ENCODE measurements around the gene SREBF1. TPM values are rescaled to one million over a fixed set of nuclear protein-coding genes. Genes with fewer than 3 reads are reported as not detected.

The SREBF1 gene
- polyA plus RNA-seq, 1 of the 3 experiments (the other 2 are of a cell fraction): 20.4 TPM

GRCh38 chr17:17844079-17844478 is 7.3 kb upstream of the SREBF1 start:
- POLR2A ChIA-PET: interaction anchor here (0.8 kb wide), 1 partner anchor 13 kb away, joined by 3 read pairs; no protein-coding TSS in a partner anchor
- Histone ChIP-seq H3K4me1 (ENCODE audit: control insufficient read depth in 1 of 2, insufficient read depth in 2 of 2, low read depth in 1 of 2, low read length in 1 of 2) (peaks cover 6 to 92% of the 10 kb centered on the region in 2 experiments; a peak in 3 of 4 replicates), H3K36me3 (replicated peaks in 1 of 2; ENCODE audit: control insufficient read depth in 1 of 2, insufficient read depth in 2 of 2, low read length in 1 of 2) (peaks cover 0 to 26% of the 10 kb centered on the region in 2 experiments), H3F3A (replicated peaks; ENCODE audit: insufficient read depth) (peaks cover 7% of the 10 kb centered on the region), H3K4me3 (ENCODE audit: low read depth in 2 of 2, low read length in 1 of 2) (no peak overlapping the region), H3K9ac (no peak overlapping the region), H2AFZ (ENCODE audit: low read depth) (no peak overlapping the region), H3K9me3 (no peaks in the 10 kb centered on the region), H3K4me2 (no peak overlapping the region), H3K79me2 (ENCODE audit: insufficient read depth) (no peaks in the 10 kb centered on the region), H3K27me3 (ENCODE audit: insufficient read depth) (no peaks in the 10 kb centered on the region), H4K20me1 (ENCODE audit: insufficient read depth) (no peaks in the 10 kb centered on the region), H3K27ac (ENCODE audit: low read depth in 2 of 2, low read length in 1 of 2) (peak overlapping the region in 1 of 2 experiments; percentile 76; a peak in 1 of 4 replicates), H3K9me2 (no peaks in the 10 kb centered on the region)
- 96% methylated on average over 5 of the region's 7 CpGs for WGBS (ENCODE audit: low lambda C conversion rate)
- CTCF ChIA-PET: interaction anchor here (0.6 to 8.1 kb wide), 4 partner anchors 17 to 163 kb away, joined by 3 to 48 read pairs (median 4); partner anchors contain the start of gene RAI1
- TF ChIP-seq JUND (IDR thresholded peaks at IDR 0.05): no peak
- peak; percentile 28 for DNase-seq

- no peak overlapping the region for H3K4me3 ChIP-seq (ENCODE audit: low read depth in 2 of 2, low read length in 1 of 2)
- no peaks in the 10 kb centered on the region for H3K9me3 ChIP-seq
- peaks cover 0 to 16% of the 10 kb centered on the region in 2 experiments for H3K36me3 ChIP-seq (replicated peaks in 1 of 2; ENCODE audit: control insufficient read depth in 1 of 2, insufficient read depth in 2 of 2, low read length in 1 of 2)
- no peaks in the 10 kb centered on the region for H3K27me3 ChIP-seq (ENCODE audit: insufficient read depth)
- no peaks in the 10 kb centered on the region for H3K79me2 ChIP-seq (ENCODE audit: insufficient read depth)
- H3K4me2 ChIP-seq: no peak overlapping the region
- TF ChIP-seq SIN3A (IDR thresholded peaks at IDR 0.05; ENCODE audit: borderline replicate concordance, low read depth, low read length): no peak
- no peak for TF ChIP-seq FOXJ3 (CRISPR knock-in tag; IDR thresholded peaks at IDR 0.05)
- no peak for TF ChIP-seq CHD2 (IDR thresholded peaks at IDR 0.05; ENCODE audit: low read length, partially characterized antibody)
- TF ChIP-seq RCOR1 (IDR thresholded peaks at IDR 0.05; ENCODE audit: low read length): no peak
- no peak for TF ChIP-seq JUND (IDR thresholded peaks at IDR 0.05)
- TF ChIP-seq FOSL2 (IDR thresholded peaks at IDR 0.05; ENCODE audit: borderline replicate concordance, low read depth): no peak
- no peak for TF ChIP-seq REST (IDR thresholded peaks at IDR 0.05; ENCODE audit: low read depth, low read length)
- no peak for TF ChIP-seq EP300 (IDR thresholded peaks at IDR 0.05; ENCODE audit: borderline replicate concordance in 1 of 2, low read depth in 1 of 2, low read length in 1 of 2)
- H3K9ac ChIP-seq: no peak overlapping the region
- H3F3A ChIP-seq (replicated peaks; ENCODE audit: insufficient read depth): peaks cover 10% of the 10 kb centered on the region
- WGBS (ENCODE audit: low lambda C conversion rate): 97% methylated on average over 3 of the region's 4 CpGs
- H2AFZ ChIP-seq (ENCODE audit: low read depth): no peak overlapping the region
- no peaks in the 10 kb centered on the region for H4K20me1 ChIP-seq (ENCODE audit: insufficient read depth)
- CTCF ChIA-PET: interaction anchor here (1.4 to 8.1 kb wide), 2 partner anchors 18 to 55 kb away, joined by 4 to 48 read pairs; no protein-coding TSS in a partner anchor
- peaks cover 12 to 86% of the 10 kb centered on the region in 2 experiments; a peak in 3 of 4 replicates for H3K4me1 ChIP-seq (ENCODE audit: control insufficient read depth in 1 of 2, insufficient read depth in 2 of 2, low read depth in 1 of 2, low read length in 1 of 2)
- no peak overlapping the region; a peak in 1 of 4 replicates for H3K27ac ChIP-seq (ENCODE audit: low read depth in 2 of 2, low read length in 1 of 2)
- H3K9me2 ChIP-seq: no peaks in the 10 kb centered on the region
- no peak for DNase-seq
- POLR2A ChIA-PET: no interaction called here
Observed at GRCh38 chr17:17843096-17843495, 6.3 kb upstream of the SREBF1 start.
